Activated CD8-positive, alpha-beta T cell treated with anti-CD3 and anti-CD28 coated beads for 36 hours (primary cell): Measurements from ENCODE around the gene FBRSL1. TPM values are rescaled to one million over a fixed set of nuclear protein-coding genes. Genes with fewer than 3 reads are reported as not detected.
A peak's percentile ranks its signal among the peaks of the same experiment; 100 is the strongest.

Experiments used
- ATAC-seq: fragments of 200-7000 bp; cut with Tn5 transposase; one replicate; pipeline ENCODE4 v1.10.0; 2021; ENCODE audit warnings: mild to moderate bottlenecking, moderate library complexity
- CTCF ChIA-PET: fragments of 350-600 bp; sonication (Branson Sonifier 250); formaldehyde crosslinking; loops from one replicate; lab custom pipeline; 2021; ENCODE audit warnings: antibody characterized with exemption; lab: Charles Lee
- POLR2A ChIA-PET: fragments of 350-600 bp; sonication (Branson Sonifier 250); formaldehyde crosslinking; loops from one replicate; lab custom pipeline; 2021; ENCODE audit warnings: antibody characterized with exemption; lab: Charles Lee
- DNase-seq: peaks from one replicate; pipeline ENCODE4 v3.0.0-alpha.2; 2020
- H3K27ac Mint-ChIP-seq: one replicate; pipeline ENCODE4 v1.8.0; 2021; ENCODE audit warnings: mild to moderate bottlenecking, mixed read lengths
- H3K27me3 Mint-ChIP-seq: one replicate; pipeline ENCODE4 v1.8.0; 2021; ENCODE audit warnings: mixed read lengths
- H3K36me3 Mint-ChIP-seq: one replicate; pipeline ENCODE4 v1.8.0; 2021; ENCODE audit warnings: low read depth, mixed read lengths
- H3K4me1 Mint-ChIP-seq: one replicate; pipeline ENCODE4 v1.8.0; 2021; ENCODE audit warnings: low read depth, mixed read lengths
- H3K4me3 Mint-ChIP-seq: one replicate; pipeline ENCODE4 v1.8.0; 2021; ENCODE audit warnings: mild to moderate bottlenecking, moderate library complexity, mixed read lengths
- H3K9me3 Mint-ChIP-seq: one replicate; pipeline ENCODE4 v1.8.0; 2021; ENCODE audit warnings: mixed read lengths
- CTCF ChIP-seq: fragments of 200-600 bp; IDR thresholded peaks from one replicate; pipeline ENCODE4 v1.8.0; 2022; ENCODE audit warnings: antibody characterized with exemption, mild to moderate bottlenecking
- intact Hi-C: fragments of 100-400 bp; cut with micrococcal nuclease; formaldehyde crosslinking; loops from one replicate; pipeline ENCODE4 v1.10.0; 2022
- total RNA-seq, 2 experiments: library from RNA; stranded (reverse); gene quantifications; one replicate each; pipeline ENCODE4 v1.2.3, GENCODE V29; 2021

The FBRSL1 gene
- total RNA-seq, 2 experiments from 2014 or later, result 41.4 to 48.1 TPM

GRCh38 chr12:132522592-132523380, 32.8 kb downstream of the FBRSL1 start:
- ChIA-PET POLR2A (no interaction called here), CTCF (interaction anchor here (0.9 to 7.0 kb wide), 14 partner anchors 9 to 205 kb away, joined by 3 to 69 read pairs (median 4); no protein-coding TSS in a partner anchor)

DNA sequence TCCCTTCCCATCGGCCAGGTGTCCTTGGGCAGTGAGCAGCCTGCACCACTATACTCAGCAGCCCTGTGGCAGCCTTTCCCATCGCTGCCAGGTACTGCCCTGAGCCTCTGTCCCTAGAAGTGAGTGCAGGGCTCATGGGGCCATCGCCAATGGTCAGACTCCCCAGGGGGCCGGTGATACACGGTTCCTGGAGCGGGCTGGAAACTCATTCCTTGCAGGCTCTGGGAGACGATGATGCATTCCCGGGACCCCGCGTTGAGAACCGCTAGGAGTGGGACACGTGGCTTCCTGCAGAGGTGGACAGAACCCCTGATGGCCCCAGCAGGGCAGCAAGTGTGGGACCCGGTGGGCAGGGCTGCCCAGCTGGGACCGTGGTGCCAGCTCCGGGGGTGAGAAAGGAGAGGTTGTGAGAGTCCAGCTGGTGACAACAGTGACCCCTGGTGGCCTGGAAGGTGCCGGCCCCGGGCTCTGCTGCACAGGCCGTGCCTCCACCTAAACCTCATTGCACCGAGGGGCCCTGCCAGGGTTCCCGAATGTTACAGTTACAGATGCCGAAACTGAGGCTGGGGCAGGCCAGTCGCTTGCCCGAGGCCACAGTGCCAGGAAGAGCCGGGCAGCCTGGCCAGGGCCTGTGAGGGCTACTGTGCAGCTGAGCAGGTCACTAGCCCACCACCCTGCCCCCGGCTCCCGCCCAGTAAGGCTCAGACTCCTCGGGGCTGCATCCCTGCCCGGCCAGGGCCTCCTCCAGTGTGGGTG, 33.8 kb downstream of the FBRSL1 start:
- DNase-seq (peak; percentile 86), ATAC-seq (peak; percentile 86)
- intact Hi-C loops, result loop anchor here (5.0 kb wide), 1 partner anchor 106 kb away; no protein-coding TSS in a partner anchor
- no peaks in the 10 kb centered on the region for H3K9me3 Mint-ChIP-seq
- H3K27ac Mint-ChIP-seq, result no peak overlapping the region
- H3K4me1 Mint-ChIP-seq, result peaks cover 6% of the 10 kb centered on the region
- peaks cover 7% of the 10 kb centered on the region for H3K36me3 Mint-ChIP-seq
- no peaks in the 10 kb centered on the region for H3K27me3 Mint-ChIP-seq
- TF ChIP-seq CTCF, result peak; percentile 92
- no peak overlapping the region for H3K4me3 Mint-ChIP-seq
- ChIA-PET CTCF (interaction anchor here (0.6 to 7.0 kb wide), 18 partner anchors 10 to 206 kb away, joined by 3 to 69 read pairs (median 4); no protein-coding TSS in a partner anchor), POLR2A (no interaction called here)

More at GRCh38 chr12:132522592-132523380, 32.8 kb downstream of the FBRSL1 start:
- TF ChIP-seq CTCF, result no peak
- peaks cover 4% of the 10 kb centered on the region for H3K9me3 Mint-ChIP-seq
- no peaks in the 10 kb centered on the region for H3K27me3 Mint-ChIP-seq
- peaks cover 9% of the 10 kb centered on the region for H3K4me1 Mint-ChIP-seq
- H3K27ac Mint-ChIP-seq, result no peak overlapping the region
- no peak for ATAC-seq
- H3K36me3 Mint-ChIP-seq, result peaks cover 15% of the 10 kb centered on the region
- no peak for DNase-seq
- intact Hi-C loops, result loop anchor here (5.0 kb wide), 1 partner anchor 105 kb away; no protein-coding TSS in a partner anchor
- no peak overlapping the region for H3K4me3 Mint-ChIP-seq

GRCh38 chr12:132524405-132524804, 34.5 kb downstream of the FBRSL1 start:
- Mint-ChIP-seq H3K4me3 (no peak overlapping the region), H3K27ac (no peak overlapping the region), H3K27me3 (no peaks in the 10 kb centered on the region), H3K4me1 (peaks cover 6% of the 10 kb centered on the region), H3K36me3 (peaks cover under 1% of the 10 kb centered on the region), H3K9me3 (no peaks in the 10 kb centered on the region)
- DNase-seq, result no peak
- no peak for ATAC-seq
- CTCF ChIA-PET, result interaction anchor here (1.0 to 7.0 kb wide), 11 partner anchors 11 to 151 kb away, joined by 3 to 69 read pairs (median 4); no protein-coding TSS in a partner anchor
- TF ChIP-seq CTCF, result no peak
- POLR2A ChIA-PET, result no interaction called here
- intact Hi-C loops, result loop anchor here (5.0 kb wide), 1 partner anchor 107 kb away; no protein-coding TSS in a partner anchor

DNA sequence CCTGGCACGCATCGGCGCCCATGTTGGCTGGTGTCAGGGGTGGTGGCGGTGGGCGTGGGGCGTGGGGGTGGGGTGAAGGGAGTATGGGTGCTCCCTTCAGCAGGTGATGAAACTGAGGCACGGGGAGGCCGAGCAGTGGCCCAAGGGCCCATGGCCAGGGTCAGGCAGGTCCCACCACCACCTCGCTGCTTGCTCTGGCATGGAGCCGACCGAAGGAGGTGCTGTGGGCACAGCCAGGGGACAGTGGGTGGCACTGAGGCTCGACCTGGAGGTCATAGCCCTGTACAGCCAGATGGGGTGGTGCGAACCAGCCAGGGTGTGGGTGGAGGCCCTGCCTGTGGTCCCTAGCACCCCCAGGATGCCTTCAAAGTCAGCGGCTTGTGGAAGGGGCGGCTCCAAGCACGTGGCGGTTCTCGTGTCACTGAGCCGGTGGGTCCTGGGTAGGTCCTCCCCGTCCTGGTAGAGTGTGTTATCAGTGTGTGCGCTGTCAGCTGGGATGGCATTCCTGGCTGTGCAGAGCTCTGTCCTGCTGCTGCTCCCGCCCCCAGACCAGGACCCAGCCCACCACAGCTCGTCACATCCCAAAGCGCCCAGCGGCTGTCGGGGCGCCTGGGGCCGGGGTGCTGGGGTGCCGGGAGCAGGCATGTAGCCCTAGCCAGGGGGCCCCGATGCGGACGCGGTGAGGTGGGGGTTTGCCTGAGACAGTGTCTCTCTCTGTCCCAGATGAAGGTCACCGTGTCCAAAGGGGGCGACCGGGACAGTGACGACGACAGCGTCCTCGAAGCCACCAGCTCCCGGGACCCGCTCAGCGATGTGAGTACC, 35.3 kb downstream of the FBRSL1 start:
- peaks cover 6% of the 10 kb centered on the region for H3K4me1 Mint-ChIP-seq
- H3K9me3 Mint-ChIP-seq, result no peaks in the 10 kb centered on the region
- ChIA-PET POLR2A (no interaction called here), CTCF (interaction anchor here (1.9 to 7.0 kb wide), 3 partner anchors 19 to 110 kb away, joined by 5 to 69 read pairs (median 9); no protein-coding TSS in a partner anchor)
- ATAC-seq (no peak), DNase-seq (no peak)
- H3K4me3 Mint-ChIP-seq, result no peak overlapping the region
- H3K36me3 Mint-ChIP-seq, result no peaks in the 10 kb centered on the region
- no peak for TF ChIP-seq CTCF
- H3K27me3 Mint-ChIP-seq, result no peaks in the 10 kb centered on the region
- intact Hi-C loops, result no loop called here
- no peak overlapping the region for H3K27ac Mint-ChIP-seq
